Superior temporal gyrus (tissue), 1 donor: Measurements from ENCODE around the gene ADPRHL1.

Experiments
- DNase-seq: peaks from one replicate; pipeline ENCODE4 v3.0.0-alpha.2; 2016; ENCODE audit errors: extremely low spot score

ADPRHL1 gene

GRCh38 chr13:113417008-113417751, 36.1 kb downstream of the ADPRHL1 start:
- DNase-seq = no peak

GRCh38 chr13:113415825-113416224, 37.5 kb downstream of the ADPRHL1 start:
- no peak for DNase-seq

- no peak for DNase-seq
Observed at GRCh38 chr13:113415032-113415431, 38.3 kb downstream of the ADPRHL1 start.

- no peak for DNase-seq
Observed at GRCh38 chr13:113414335-113414734, 39.0 kb downstream of the ADPRHL1 start.

GRCh38 chr13:113413898-113414282, 39.4 kb downstream of the ADPRHL1 start:
- DNase-seq = no peak

- DNase-seq = no peak
Observed at GRCh38 chr13:113413178-113413897, 40.0 kb downstream of the ADPRHL1 start.

GRCh38 chr13:113412440-113412839, 40.8 kb downstream of the ADPRHL1 start:
- no peak for DNase-seq

DNA sequence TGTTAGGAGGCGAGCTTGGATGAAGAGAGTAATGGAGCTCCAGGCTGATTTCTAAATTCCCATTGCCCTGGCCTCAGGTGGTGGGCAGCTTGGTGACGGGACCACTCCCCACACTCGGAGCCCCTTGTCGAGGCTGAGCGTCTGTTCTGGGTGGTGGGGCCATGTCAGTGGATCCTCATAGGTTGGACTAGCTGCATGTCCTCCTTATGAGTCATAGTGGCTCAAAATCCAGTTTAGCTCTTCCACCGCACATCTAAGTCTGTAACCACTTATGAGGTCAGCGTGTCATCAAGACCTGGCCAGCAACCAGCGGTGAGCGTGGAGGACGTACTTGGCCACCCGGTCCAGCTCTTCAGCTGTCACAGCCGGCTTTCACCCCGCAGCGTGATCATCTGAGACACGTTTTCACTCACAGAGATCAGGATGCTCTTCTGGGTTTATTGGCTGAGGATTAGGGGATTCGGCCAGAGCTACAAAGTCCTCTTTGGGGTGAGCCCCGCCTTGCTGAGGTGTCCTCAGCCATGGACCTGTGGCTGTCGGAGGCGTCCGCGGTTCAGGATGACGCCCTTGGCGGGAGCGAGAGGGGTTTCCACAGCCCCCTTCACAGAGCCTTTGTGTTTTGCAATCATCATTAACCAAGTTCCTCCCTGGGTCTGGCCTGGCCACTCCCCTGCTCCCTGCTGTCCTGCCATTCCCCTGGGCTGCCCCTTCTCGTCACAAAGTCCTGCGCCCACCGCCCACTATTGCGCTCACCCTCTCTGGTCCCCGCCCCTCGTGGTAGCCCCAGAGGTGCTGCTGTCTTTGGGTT, 41.9 kb downstream of the ADPRHL1 start:
- no peak for DNase-seq

DNA sequence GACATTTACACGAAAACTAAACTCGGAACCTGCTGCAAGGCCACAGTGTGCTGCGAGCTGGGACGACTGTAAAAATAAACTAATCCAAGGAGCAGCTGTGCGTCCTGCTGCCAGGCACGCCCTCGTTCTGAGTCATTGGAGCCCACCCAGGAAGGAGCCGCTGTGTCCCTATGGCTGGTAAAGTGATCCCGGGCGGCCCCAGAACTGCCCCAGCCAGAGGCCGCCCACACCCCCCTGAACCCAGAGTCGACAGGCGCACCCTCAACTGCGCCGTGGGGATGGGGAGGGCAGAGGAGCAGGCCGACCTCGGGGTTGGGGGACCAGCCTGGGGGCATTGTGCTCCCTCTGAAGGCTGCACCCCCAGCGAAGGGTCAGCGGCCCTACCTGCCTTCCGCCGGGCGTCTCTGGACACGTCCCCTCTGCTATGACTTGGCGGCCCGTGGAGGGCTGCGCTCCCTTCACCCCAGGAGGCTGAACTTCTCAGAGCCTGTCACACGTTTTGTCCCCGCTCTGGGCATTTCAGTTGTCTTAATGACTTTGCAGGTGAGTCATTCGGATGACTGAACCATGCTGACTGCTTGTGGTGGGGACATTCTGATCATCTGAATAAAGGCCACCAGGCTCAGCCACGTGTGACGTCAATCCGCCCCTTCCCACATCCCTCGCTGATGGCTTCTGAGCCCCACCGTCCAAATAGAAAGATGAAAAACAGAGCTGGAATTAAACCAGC, 42.7 kb downstream of the ADPRHL1 start:
- no peak for DNase-seq

GRCh38 chr13:113408562-113408961, 44.7 kb downstream of the ADPRHL1 start:
- DNase-seq = no peak

- DNase-seq = no peak
Observed at GRCh38 chr13:113407531-113408393, 45.5 kb downstream of the ADPRHL1 start.

- DNase-seq = no peak
Observed at GRCh38 chr13:113407103-113407530, 46.2 kb downstream of the ADPRHL1 start.

DNA sequence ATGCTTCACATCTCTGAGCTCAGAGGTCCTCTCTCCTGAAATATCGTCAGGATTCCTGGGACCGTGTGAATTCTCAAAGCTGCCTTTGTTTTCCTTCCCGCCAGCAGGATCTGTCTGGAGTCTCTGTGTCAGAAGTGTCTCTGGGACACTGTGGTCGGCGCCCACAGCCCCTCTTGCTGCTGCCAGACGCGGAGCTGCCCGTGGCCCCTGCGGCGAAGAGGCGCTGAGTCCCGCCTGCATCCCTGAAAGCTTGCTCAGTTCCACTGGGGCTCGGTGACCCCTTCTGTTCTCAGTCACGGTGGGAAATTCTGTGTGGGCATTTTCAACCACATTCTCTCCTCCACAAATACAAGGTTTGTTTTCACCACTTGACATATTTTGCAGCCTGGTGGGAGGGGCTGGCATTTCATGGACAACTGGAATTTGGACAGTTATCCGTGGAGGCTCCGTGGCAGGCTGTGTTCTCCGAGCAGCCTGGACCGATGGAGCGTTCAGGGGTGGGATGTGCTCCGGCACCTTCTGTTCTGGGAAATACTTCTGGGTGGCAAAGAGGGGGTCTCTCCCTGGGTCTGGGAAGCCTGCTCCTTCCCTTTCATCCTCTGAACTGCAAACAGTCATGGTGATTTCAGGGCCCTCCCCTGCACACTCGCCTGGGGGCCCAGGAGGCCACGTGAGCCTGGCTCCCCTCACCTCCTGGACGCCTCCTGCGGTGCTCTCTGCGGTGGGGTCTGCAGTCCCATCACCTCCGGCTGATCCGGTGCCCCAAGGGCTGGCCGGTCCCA, 46.8 kb downstream of the ADPRHL1 start:
- no peak for DNase-seq

- no peak for DNase-seq
Observed at GRCh38 chr13:113405481-113406300, 47.6 kb downstream of the ADPRHL1 start.

DNA sequence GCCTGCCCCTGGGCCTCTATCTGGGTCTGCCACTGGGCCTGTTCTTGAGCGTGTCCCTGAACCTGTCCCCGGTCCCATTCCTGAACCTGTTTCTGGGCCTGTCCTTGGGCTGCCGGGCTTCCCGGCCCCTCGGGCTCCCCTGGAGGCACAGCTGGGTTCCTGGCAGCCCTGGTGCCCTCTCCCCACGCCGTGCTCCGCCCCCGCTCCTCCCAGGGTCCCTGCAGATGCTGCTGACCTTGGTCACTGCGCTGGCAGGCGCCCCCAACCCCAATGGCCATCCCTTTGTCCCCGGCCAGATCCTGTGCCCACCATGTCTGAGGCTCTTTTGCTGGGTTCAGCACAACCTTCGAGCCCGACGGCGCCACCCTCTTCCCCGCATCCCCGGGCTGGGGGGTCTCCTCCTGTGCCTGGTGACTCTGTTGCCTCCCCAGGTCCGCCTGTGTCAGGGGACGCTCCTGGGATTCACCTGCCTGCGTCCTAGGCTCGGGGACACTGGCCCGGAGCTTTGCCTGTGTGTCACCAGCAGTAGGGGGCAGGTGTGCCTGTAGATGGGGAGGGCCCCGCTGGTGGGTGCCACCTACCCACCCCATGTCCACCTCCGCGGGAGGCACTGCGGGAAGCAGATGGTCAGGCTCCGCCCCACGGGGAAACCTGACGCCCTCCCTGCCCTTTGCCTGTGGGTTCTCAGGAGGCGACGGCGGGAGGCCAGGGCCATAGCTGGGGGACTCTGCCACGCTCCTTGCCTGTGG, 48.4 kb downstream of the ADPRHL1 start:
- DNase-seq = no peak

- no peak for DNase-seq
Observed at GRCh38 chr13:113404366-113404722, 48.9 kb downstream of the ADPRHL1 start.

- DNase-seq = no peak
Observed at GRCh38 chr13:113403255-113404104, 49.8 kb downstream of the ADPRHL1 start.
